DND-41 (cell line): ENCODE data around the gene GBX1.

Source experiments
- CTCF ChIP-seq: IDR thresholded peaks from 2 replicates; pipeline ENCODE4 v1.5.1; 2012; ENCODE audit warnings: borderline replicate concordance, low read length, moderate library complexity, mild to moderate bottlenecking; ENCODE audit not compliant: poor library complexity, severe bottlenecking; ENCODE audit errors: extremely low read depth
- EZH2 ChIP-seq: IDR thresholded peaks from 3 replicates; pipeline ENCODE4 v1.6.1; 2012; ENCODE audit warnings: borderline replicate concordance, low read depth, mild to moderate bottlenecking, moderate library complexity, low read length, inconsistent platforms; ENCODE audit not compliant: severe bottlenecking

DNA sequence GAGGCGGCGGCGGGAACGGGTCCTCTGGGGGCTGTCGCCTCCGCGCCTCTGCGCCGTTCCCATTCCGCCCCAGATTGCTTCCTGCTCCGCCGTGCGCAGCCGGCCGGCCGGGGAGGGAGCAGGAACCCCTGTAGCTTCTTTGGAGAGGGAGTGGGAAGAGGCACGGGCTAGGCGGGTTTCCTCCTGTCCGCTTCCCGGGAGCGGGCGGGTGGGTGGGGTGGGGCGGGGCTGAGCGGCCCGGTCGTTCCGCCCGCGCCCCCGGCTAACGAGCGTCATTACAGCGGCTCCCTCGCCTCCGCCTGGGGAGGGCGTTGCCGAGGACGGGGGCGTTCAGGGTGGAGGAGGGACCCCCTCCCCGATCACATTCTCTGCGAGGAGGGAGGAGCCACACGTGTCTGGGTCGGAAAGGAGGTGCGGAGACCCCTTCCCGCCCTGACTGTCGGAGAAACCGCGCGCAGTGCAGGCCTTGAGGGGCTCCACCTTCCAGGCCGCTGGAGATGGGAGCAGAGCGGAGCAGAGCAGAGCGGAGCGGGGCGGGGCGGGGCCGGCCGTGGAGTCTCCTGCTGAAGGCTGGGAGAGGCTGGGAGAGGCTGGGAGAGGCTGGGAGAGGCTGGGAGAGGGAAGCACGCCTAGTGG, 41.5 kb downstream of the GBX1 start:
- TF ChIP-seq CTCF (no peak), EZH2 (no peak)
